ENCODE data around the gene NR2C1.

Gene NR2C1

GRCh38 chr12:94983321-94983720 is 90.1 kb downstream of the NR2C1 start:
- in situ Hi-C loops (cut with HindIII; ENCODE audit: low pct_unique_long_range_greater_than_20kb, low sequenced_read_pairs), result no loop called here
- no peak for DNase-seq (ENCODE audit: low read depth in 1 of 2, low spot score in 1 of 2)
- TF ChIP-seq JUND (IDR thresholded peaks at IDR 0.05; ENCODE audit: low read depth), result no peak

DNA sequence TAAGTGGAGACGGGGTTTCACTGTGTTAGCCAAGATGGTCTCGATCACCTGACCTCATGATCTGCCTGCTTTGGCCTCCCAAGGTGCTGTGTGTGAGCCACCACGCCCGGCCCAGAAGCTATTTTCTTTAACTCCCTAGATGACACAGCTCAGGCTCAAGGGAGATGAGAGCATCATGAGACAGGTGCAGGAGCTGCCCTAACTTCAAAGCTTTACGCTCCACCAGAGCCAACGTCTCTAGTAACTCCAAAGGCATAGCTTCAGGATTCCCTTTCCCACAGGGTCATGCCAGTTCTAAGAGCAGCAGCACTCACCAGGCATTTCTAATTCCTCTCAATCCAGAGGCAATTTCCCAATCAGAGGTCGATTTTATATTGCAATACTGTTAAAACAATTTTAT is 91.0 kb downstream of the NR2C1 start:
- DNase-seq (ENCODE audit: low read depth in 1 of 2, low spot score in 1 of 2), result no peak
- no peak for TF ChIP-seq JUND (IDR thresholded peaks at IDR 0.05; ENCODE audit: low read depth)
- in situ Hi-C loops (cut with HindIII; ENCODE audit: low pct_unique_long_range_greater_than_20kb, low sequenced_read_pairs), result no loop called here

GRCh38 chr12:94980577-94980976 is 92.8 kb downstream of the NR2C1 start:
- DNase-seq (ENCODE audit: low read depth in 1 of 2, low spot score in 1 of 2), result peak in 1 of 2 experiments; percentile 39
- in situ Hi-C loops (cut with HindIII; ENCODE audit: low pct_unique_long_range_greater_than_20kb, low sequenced_read_pairs), result no loop called here
- no peak for TF ChIP-seq JUND (IDR thresholded peaks at IDR 0.05; ENCODE audit: low read depth)

- no peak for TF ChIP-seq JUND (IDR thresholded peaks at IDR 0.05; ENCODE audit: low read depth)
- DNase-seq (ENCODE audit: low read depth in 1 of 2, low spot score in 1 of 2), result peak in 1 of 2 experiments; percentile 52
- in situ Hi-C loops (cut with HindIII; ENCODE audit: low pct_unique_long_range_greater_than_20kb, low sequenced_read_pairs), result no loop called here
Observed at GRCh38 chr12:94979941-94980340, 93.5 kb downstream of the NR2C1 start.

GRCh38 chr12:94977766-94978468 is 95.5 kb downstream of the NR2C1 start:
- no peak for DNase-seq (ENCODE audit: low read depth in 1 of 2, low spot score in 1 of 2)
- TF ChIP-seq JUND (IDR thresholded peaks at IDR 0.05; ENCODE audit: low read depth), result no peak
- in situ Hi-C loops (cut with HindIII; ENCODE audit: low pct_unique_long_range_greater_than_20kb, low sequenced_read_pairs), result no loop called here

- in situ Hi-C loops (cut with HindIII; ENCODE audit: low pct_unique_long_range_greater_than_20kb, low sequenced_read_pairs), result no loop called here
- no peak for DNase-seq (ENCODE audit: low read depth in 1 of 2, low spot score in 1 of 2)
Observed at GRCh38 chr12:94973221-94973620, 100.2 kb downstream of the NR2C1 start.

GRCh38 chr12:94972795-94973194 is 100.6 kb downstream of the NR2C1 start:
- no peak for DNase-seq (ENCODE audit: low read depth in 1 of 2, low spot score in 1 of 2)
- TF ChIP-seq JUND (IDR thresholded peaks at IDR 0.05; ENCODE audit: low read depth), result no peak
- in situ Hi-C loops (cut with HindIII; ENCODE audit: low pct_unique_long_range_greater_than_20kb, low sequenced_read_pairs), result no loop called here

More at GRCh38 chr12:94973221-94973620, 100.2 kb downstream of the NR2C1 start:
- no peak for TF ChIP-seq JUND (IDR thresholded peaks at IDR 0.05; ENCODE audit: low read depth)

DNA sequence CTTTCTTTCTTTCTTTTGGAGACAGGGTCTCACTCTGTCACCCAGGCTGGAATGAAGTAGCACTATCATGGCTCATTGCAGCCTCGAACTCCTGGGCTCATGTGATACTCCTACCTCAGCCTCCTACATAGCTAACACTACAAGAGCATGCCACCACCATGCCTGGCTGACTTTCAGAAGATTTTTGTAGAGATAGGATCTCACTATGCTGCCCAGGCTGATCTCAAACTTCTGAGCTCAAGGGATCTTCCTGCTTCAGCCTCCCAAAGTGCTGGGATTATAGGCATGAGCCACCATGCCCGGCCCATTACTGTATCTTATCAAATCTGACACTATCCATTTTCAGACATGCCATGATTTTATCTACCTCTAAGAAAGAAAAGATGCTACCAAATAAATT is 101.5 kb downstream of the NR2C1 start:
- TF ChIP-seq JUND (IDR thresholded peaks at IDR 0.05; ENCODE audit: low read depth), result no peak
- no peak for DNase-seq (ENCODE audit: low read depth in 1 of 2, low spot score in 1 of 2)
- in situ Hi-C loops (cut with HindIII; ENCODE audit: low pct_unique_long_range_greater_than_20kb, low sequenced_read_pairs), result no loop called here

- no peak for DNase-seq (ENCODE audit: low read depth in 1 of 2, low spot score in 1 of 2)
- in situ Hi-C loops (cut with HindIII; ENCODE audit: low pct_unique_long_range_greater_than_20kb, low sequenced_read_pairs), result no loop called here
- TF ChIP-seq JUND (IDR thresholded peaks at IDR 0.05; ENCODE audit: low read depth), result no peak
Observed at GRCh38 chr12:94970560-94970959, 102.9 kb downstream of the NR2C1 start.
